Liver (tissue), 9 donors: ENCODE data around the gene TEX14. TPM values are rescaled to one million over a fixed set of nuclear protein-coding genes. Genes with fewer than 3 reads are reported as not detected.

Experiments
- DNase-seq: peaks from one replicate; pipeline ENCODE4 v3.0.0-alpha.2; 2017; ENCODE audit warnings: low spot score
- H3K27ac ChIP-seq, 2 donors: one replicate each; pipeline ENCODE4 v1.7.0; 2013; ENCODE audit warnings: inconsistent platforms in 2 of 2, low read length in 2 of 2, control low read depth in 1 of 2, low read depth in 1 of 2, mild to moderate bottlenecking in 1 of 2
- H3K27me3 ChIP-seq, 4 donors: one replicate each; pipeline versions ENCODE4 v1.6.1 to v1.7.0; 2013; ENCODE audit warnings: low read length in 3 of 4, inconsistent platforms in 1 of 4, mild to moderate bottlenecking in 1 of 4, moderate library complexity in 1 of 4; ENCODE audit not compliant: control insufficient read depth in 4 of 4, insufficient read depth in 4 of 4
- H3K36me3 ChIP-seq, 4 donors: one replicate each; pipeline versions ENCODE4 v1.6.1 to v1.7.0; 2013; ENCODE audit warnings: low read length in 3 of 4, mild to moderate bottlenecking in 3 of 4, low read depth in 1 of 4, moderate library complexity in 1 of 4; ENCODE audit not compliant: control insufficient read depth in 4 of 4, insufficient read depth in 3 of 4
- H3K4me1 ChIP-seq, 4 donors: one replicate each; pipeline versions ENCODE4 v1.6.1 to v1.7.0; 2013; ENCODE audit warnings: low read length in 3 of 4, mild to moderate bottlenecking in 3 of 4, moderate library complexity in 1 of 4; ENCODE audit not compliant: control insufficient read depth in 4 of 4, insufficient read depth in 4 of 4
- H3K4me3 ChIP-seq, 3 donors: one replicate each; pipeline versions ENCODE4 v1.6.1 to v1.7.0; 2013; ENCODE audit warnings: low read length in 3 of 3, control low read depth in 1 of 3, low read depth in 1 of 3, mild to moderate bottlenecking in 1 of 3
- H3K9ac ChIP-seq, 2 donors: one replicate each; pipeline ENCODE4 v1.7.0; 2013; ENCODE audit warnings: low read length in 2 of 2, mild to moderate bottlenecking in 2 of 2, moderate library complexity in 2 of 2, control low read depth in 1 of 2, low read depth in 1 of 2
- H3K9me3 ChIP-seq, 4 donors: one replicate each; pipeline versions ENCODE4 v1.6.1 to v1.7.0; 2013; ENCODE audit warnings: low read length in 3 of 4; ENCODE audit not compliant: control insufficient read depth in 4 of 4
- ATF3 ChIP-seq: IDR thresholded peaks from 2 replicates; pipeline ENCODE4 v1.6.1; 2016; ENCODE audit warnings: antibody characterized with exemption
- CTCF ChIP-seq: fragments of 150-350 bp; IDR thresholded peaks from 2 replicates; pipeline ENCODE4 v1.5.1; 2017; ENCODE audit warnings: improper control_type of control experiment, low read depth, low read length; ENCODE audit not compliant: missing input control
- EGR1 ChIP-seq, 2 donors: IDR thresholded peaks; 2 replicates each; pipeline ENCODE4 v1.6.1; 2016 to 2018; ENCODE audit warnings: antibody characterized with exemption in 2 of 2, low read depth in 2 of 2
- FOXA1 ChIP-seq: IDR thresholded peaks from 2 replicates; pipeline ENCODE4 v1.6.1; 2016; ENCODE audit warnings: antibody characterized with exemption
- FOXA2 ChIP-seq: IDR thresholded peaks from 2 replicates; pipeline ENCODE4 v1.6.1; 2016; ENCODE audit warnings: antibody characterized with exemption
- GABPA ChIP-seq, 2 donors: IDR thresholded peaks in 1 of 2; conservative IDR thresholded peaks in 1 of 2; 2 replicates each; pipeline ENCODE4 v1.6.1; 2016; ENCODE audit warnings: antibody characterized with exemption in 2 of 2, mild to moderate bottlenecking in 1 of 2, moderate library complexity in 1 of 2
- HNF4A ChIP-seq, 2 donors: conservative IDR thresholded peaks; 2 replicates each; pipeline ENCODE4 v1.6.1; 2016; ENCODE audit warnings: antibody characterized with exemption in 2 of 2, mild to moderate bottlenecking in 2 of 2
- HNF4G ChIP-seq: IDR thresholded peaks from 2 replicates; pipeline ENCODE4 v1.6.1; 2016; ENCODE audit warnings: antibody characterized with exemption
- JUND ChIP-seq, 2 donors: IDR thresholded peaks; 2 replicates each; pipeline ENCODE4 v1.6.1; 2016; ENCODE audit warnings: antibody characterized with exemption in 2 of 2
- MAX ChIP-seq: IDR thresholded peaks from 2 replicates; pipeline ENCODE4 v1.6.1; 2016; ENCODE audit warnings: antibody characterized with exemption
- NR2F2 ChIP-seq: IDR thresholded peaks from 2 replicates; pipeline ENCODE4 v1.6.1; 2016; ENCODE audit warnings: antibody characterized with exemption
- RAD21 ChIP-seq, 2 donors: IDR thresholded peaks; 2 replicates each; pipeline ENCODE4 v1.6.1; 2016; ENCODE audit warnings: antibody characterized with exemption in 2 of 2, mild to moderate bottlenecking in 2 of 2
- REST ChIP-seq: IDR thresholded peaks from 2 replicates; pipeline ENCODE4 v1.6.1; 2016; ENCODE audit warnings: antibody characterized with exemption, mild to moderate bottlenecking
- RXRA ChIP-seq, 2 donors: IDR thresholded peaks; 2 replicates each; pipeline ENCODE4 v1.6.1; 2017 to 2018; ENCODE audit warnings: antibody characterized with exemption in 2 of 2, mild to moderate bottlenecking in 1 of 2
- SP1 ChIP-seq: IDR thresholded peaks from 2 replicates; pipeline ENCODE4 v1.6.1; 2018; ENCODE audit warnings: antibody characterized with exemption, mild to moderate bottlenecking
- TAF1 ChIP-seq: conservative IDR thresholded peaks from 2 replicates; pipeline ENCODE4 v1.6.1; 2016; ENCODE audit warnings: antibody characterized with exemption, mild to moderate bottlenecking
- YY1 ChIP-seq: IDR thresholded peaks from 2 replicates; pipeline ENCODE4 v1.6.1; 2016; ENCODE audit warnings: antibody characterized with exemption, mild to moderate bottlenecking
- ZBTB33 ChIP-seq: IDR thresholded peaks from 2 replicates; pipeline ENCODE4 v1.6.1; 2016; ENCODE audit warnings: antibody characterized with exemption
- WGBS: extraction: QIAGEN DNeasy Blood & Tissue Kit; methylation state at CpG from one replicate; pipeline ENCODE4 v1.1.7; 2013; 5-methylcytosine and 5-hydroxymethylcytosine counted together
- polyA plus RNA-seq, 2 donors: library from polyadenylated mRNA; stranded (reverse) in 1 of 2; unstranded in 1 of 2; fragments of 200-250 nt in 1 of 2; fragments of >200 nt in 1 of 2; fragmentation: Nextera tagmentation in 1 of 2; extraction: Ambion mirVana in 1 of 2; gene quantifications; one replicate each; pipeline versions ENCODE4 v1.2.1 to v1.2.3, GENCODE V29; 2013 to 2015
- total RNA-seq, 2 donors: library from RNA; depleted of rRNA; stranded (reverse); fragments of >200 nt; gene quantifications; one replicate each; pipeline ENCODE4 v1.2.3, GENCODE V29; 2014
- donor health status: healthy.
- donor health status: healthy.
- donor health status: healthy.
- donor health status: healthy.
- donor health status: healthy.

The TEX14 gene
- total and polyA plus RNA-seq, 4 donors, result 0.01 to 0.17 (median 0.13) TPM

GRCh38 chr17:58611331-58611730 lies 80.5 kb downstream of the TEX14 start:
- WGBS, result 92% methylated on average over 4 of the region's 4 CpGs
- no peak for TF ChIP-seq YY1
- TF ChIP-seq GABPA (IDR thresholded peaks at IDR 0.05 in 1 of 2, conservative IDR thresholded peaks at IDR 0.05 in 1 of 2), result no peak
- no peak for TF ChIP-seq REST
- TF ChIP-seq HNF4G, result no peak
- TF ChIP-seq HNF4A (conservative IDR thresholded peaks at IDR 0.05), result no peak
- no peak for TF ChIP-seq FOXA2
- TF ChIP-seq ZBTB33, result no peak
- TF ChIP-seq RAD21 (IDR thresholded peaks at IDR 0.05), result no peak
- no peak for TF ChIP-seq RXRA (IDR thresholded peaks at IDR 0.05)
- TF ChIP-seq JUND (IDR thresholded peaks at IDR 0.05), result no peak
- TF ChIP-seq FOXA1, result no peak
- no peak for TF ChIP-seq TAF1

GRCh38 chr17:58606934-58607333 lies 84.9 kb downstream of the TEX14 start:
- H3K27ac ChIP-seq, result no peak overlapping the region
- no peak for TF ChIP-seq MAX
- TF ChIP-seq REST, result no peak
- no peak for TF ChIP-seq GABPA (IDR thresholded peaks at IDR 0.05 in 1 of 2, conservative IDR thresholded peaks at IDR 0.05 in 1 of 2)
- TF ChIP-seq ZBTB33, result no peak
- no peak for TF ChIP-seq EGR1 (IDR thresholded peaks at IDR 0.05; ENCODE audit: low read depth in 2 of 2)
- TF ChIP-seq FOXA2, result no peak
- TF ChIP-seq JUND (IDR thresholded peaks at IDR 0.05), result no peak
- no peak for TF ChIP-seq NR2F2
- TF ChIP-seq TAF1, result no peak
- TF ChIP-seq YY1, result no peak
- no peak for TF ChIP-seq ATF3
- no peak for TF ChIP-seq HNF4A (conservative IDR thresholded peaks at IDR 0.05)
- no peak for TF ChIP-seq FOXA1
- TF ChIP-seq HNF4G, result no peak
- TF ChIP-seq SP1, result no peak
- TF ChIP-seq RAD21 (IDR thresholded peaks at IDR 0.05), result no peak
- no peak for TF ChIP-seq CTCF
- no peak for TF ChIP-seq RXRA (IDR thresholded peaks at IDR 0.05)
- H3K4me1 ChIP-seq, result no peaks in the 10 kb centered on the region
- H3K9ac ChIP-seq, result no peak overlapping the region
- H3K27me3 ChIP-seq, result no peaks in the 10 kb centered on the region
- no peaks in the 10 kb centered on the region for H3K9me3 ChIP-seq
- no peaks in the 10 kb centered on the region for H3K36me3 ChIP-seq
- 92% methylated on average over 4 of the region's 4 CpGs for WGBS
- H3K4me3 ChIP-seq, result no peak overlapping the region
- DNase-seq, result no peak

More at GRCh38 chr17:58611331-58611730, 80.5 kb downstream of the TEX14 start:
- Histone ChIP-seq H3K9me3 (no peaks in the 10 kb centered on the region), H3K9ac (no peak overlapping the region), H3K36me3 (no peaks in the 10 kb centered on the region), H3K4me3 (no peak overlapping the region), H3K4me1 (no peaks in the 10 kb centered on the region), H3K27ac (no peak overlapping the region), H3K27me3 (no peaks in the 10 kb centered on the region)
- no peak for DNase-seq
